ENCODE results near the gene TRA2B. TPM values are rescaled to one million over a fixed set of nuclear protein-coding genes. Genes with fewer than 3 reads are reported as not detected.

TRA2B gene
- 132 TPM for total RNA-seq (ENCODE audit: unreplicated experiment)
- long read RNA-seq, full-length matches to known transcripts: 9 of 12 reads
- long read RNA-seq, partial matches to known transcripts: 2 of 12 reads
- long read RNA-seq, other reads (novel, unspliced or antisense): 1 of 12 reads

DNA sequence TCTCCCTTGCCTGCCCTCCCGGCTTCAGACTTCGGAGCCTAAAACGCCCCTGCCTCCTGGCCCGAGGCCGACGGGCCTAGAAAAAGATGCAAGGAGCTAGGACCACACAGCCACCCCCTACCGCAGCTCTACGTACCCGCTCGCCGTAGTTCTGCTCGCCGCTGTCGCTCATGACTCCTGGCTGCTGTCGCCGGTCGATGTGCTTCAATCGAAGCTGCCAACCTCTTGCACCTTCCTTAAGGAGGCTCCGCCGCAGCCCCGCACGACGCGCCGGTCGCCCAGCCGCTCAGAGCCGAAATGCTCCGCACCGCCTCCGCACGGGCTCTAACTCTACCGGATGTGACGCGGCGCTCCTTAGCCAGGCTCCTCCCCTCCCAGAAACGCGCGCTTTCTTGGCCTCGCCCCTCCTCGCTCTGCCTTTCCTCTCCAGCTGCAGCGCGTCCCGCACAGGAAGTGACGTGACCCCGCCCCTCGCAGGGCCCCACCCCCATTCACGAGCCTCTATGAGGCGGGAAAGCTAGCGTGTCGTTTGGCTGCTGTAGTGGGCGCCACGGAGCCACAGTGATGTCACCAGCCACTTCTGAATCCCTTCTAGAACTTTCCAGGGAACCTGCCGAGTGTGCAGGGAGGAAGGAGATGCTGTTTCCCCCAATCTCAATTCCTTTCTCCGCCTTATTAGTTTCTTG, at the start of gene TRA2B:
Gene TRA2B (minus strand): TSS at position 326 of the 686 bp plus-strand sequence. CDS start 154 bp downstream, at position 172.
- H3K36me3 Mint-ChIP-seq (ENCODE audit: low read depth, unreplicated experiment): peaks cover 18% of the 10 kb centered on the region
- peak; percentile 97 for DNase-seq (ENCODE audit: low spot score)
- TF ChIP-seq, protein P1, sequence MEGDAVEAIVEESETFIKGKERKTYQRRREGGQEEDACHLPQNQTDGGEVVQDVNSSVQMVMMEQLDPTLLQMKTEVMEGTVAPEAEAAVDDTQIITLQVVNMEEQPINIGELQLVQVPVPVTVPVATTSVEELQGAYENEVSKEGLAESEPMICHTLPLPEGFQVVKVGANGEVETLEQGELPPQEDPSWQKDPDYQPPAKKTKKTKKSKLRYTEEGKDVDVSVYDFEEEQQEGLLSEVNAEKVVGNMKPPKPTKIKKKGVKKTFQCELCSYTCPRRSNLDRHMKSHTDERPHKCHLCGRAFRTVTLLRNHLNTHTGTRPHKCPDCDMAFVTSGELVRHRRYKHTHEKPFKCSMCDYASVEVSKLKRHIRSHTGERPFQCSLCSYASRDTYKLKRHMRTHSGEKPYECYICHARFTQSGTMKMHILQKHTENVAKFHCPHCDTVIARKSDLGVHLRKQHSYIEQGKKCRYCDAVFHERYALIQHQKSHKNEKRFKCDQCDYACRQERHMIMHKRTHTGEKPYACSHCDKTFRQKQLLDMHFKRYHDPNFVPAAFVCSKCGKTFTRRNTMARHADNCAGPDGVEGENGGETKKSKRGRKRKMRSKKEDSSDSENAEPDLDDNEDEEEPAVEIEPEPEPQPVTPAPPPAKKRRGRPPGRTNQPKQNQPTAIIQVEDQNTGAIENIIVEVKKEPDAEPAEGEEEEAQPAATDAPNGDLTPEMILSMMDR (IDR thresholded peaks at IDR 0.05; ENCODE audit: unreplicated experiment): no peak
- H3K4me1 Mint-ChIP-seq (ENCODE audit: unreplicated experiment): peaks cover 31% of the 10 kb centered on the region
- no peaks in the 10 kb centered on the region for H3K9me3 Mint-ChIP-seq (ENCODE audit: unreplicated experiment)
- peaks cover 18% of the 10 kb centered on the region for H3K27me3 Mint-ChIP-seq (ENCODE audit: unreplicated experiment)
- H3K4me3 Mint-ChIP-seq (ENCODE audit: unreplicated experiment): peak within 1 kb of the TSS; percentile 100
- peak within 1 kb of the TSS; percentile 100 for H3K27ac Mint-ChIP-seq (ENCODE audit: unreplicated experiment)

DNA sequence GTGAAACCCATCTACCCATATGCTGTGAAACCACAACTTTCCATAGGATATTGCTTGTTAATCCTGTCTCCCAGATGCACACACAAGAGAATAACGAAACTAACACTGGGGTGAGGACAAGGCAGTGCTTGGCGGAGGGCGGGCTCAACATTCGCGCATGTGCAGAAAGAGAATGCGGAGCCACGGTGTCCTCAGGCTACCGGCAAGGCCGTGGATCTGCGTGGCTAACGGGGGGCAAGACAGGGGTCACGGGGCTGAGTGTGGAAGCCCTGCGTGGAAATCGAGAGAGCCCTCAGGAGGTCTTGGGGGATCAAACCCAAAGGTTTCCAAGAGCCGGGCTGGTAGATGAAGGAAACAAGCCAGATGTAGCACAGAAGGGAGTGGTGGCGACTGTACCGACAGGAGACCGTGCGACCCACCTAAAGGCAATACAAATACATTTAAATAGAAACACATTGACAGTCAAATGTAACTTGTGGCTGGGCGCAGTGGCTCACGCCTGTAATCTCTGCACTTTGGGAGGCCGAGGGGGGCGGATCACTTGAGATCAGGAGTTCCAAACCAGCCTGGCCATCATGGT, 48.5 kb upstream of the TRA2B start:
- Mint-ChIP-seq H3K27ac (ENCODE audit: unreplicated experiment) (no peak overlapping the region), H3K27me3 (ENCODE audit: unreplicated experiment) (no peaks in the 10 kb centered on the region), H3K4me1 (ENCODE audit: unreplicated experiment) (peaks cover 13% of the 10 kb centered on the region), H3K36me3 (ENCODE audit: low read depth, unreplicated experiment) (no peaks in the 10 kb centered on the region), H3K9me3 (ENCODE audit: unreplicated experiment) (no peaks in the 10 kb centered on the region), H3K4me3 (ENCODE audit: unreplicated experiment) (no peak overlapping the region)
- TF ChIP-seq, protein P1 (IDR thresholded peaks at IDR 0.05; ENCODE audit: unreplicated experiment): no peak
- no peak for DNase-seq (ENCODE audit: low spot score)

DNA sequence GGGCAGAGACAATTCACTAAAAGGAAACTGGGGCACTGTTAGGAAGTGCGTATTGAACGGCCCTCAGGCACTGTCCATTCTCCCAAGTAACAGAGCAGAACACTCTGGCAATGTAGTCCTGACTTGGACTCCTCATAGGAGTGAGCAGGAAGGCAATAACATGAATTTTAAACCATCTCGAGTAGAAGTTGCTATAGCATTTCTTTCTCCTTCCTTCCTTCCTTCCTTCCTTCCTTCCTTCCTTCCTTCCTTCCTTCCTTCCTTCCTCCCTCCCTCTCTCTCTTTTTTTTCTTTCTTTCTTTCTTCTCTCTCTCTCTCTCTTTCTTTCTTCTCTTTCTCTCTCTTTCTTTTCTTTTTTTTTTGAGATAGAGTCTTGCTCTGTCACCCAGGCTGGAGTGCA, 46.4 kb upstream of the TRA2B start:
- Mint-ChIP-seq H3K4me1 (ENCODE audit: unreplicated experiment) (peaks cover 34% of the 10 kb centered on the region), H3K9me3 (ENCODE audit: unreplicated experiment) (no peaks in the 10 kb centered on the region), H3K4me3 (ENCODE audit: unreplicated experiment) (no peak overlapping the region), H3K36me3 (ENCODE audit: low read depth, unreplicated experiment) (no peaks in the 10 kb centered on the region), H3K27me3 (ENCODE audit: unreplicated experiment) (no peaks in the 10 kb centered on the region), H3K27ac (ENCODE audit: unreplicated experiment) (no peak overlapping the region)
- no peak for DNase-seq (ENCODE audit: low spot score)
- TF ChIP-seq, protein P1 (IDR thresholded peaks at IDR 0.05; ENCODE audit: unreplicated experiment): no peak

DNA sequence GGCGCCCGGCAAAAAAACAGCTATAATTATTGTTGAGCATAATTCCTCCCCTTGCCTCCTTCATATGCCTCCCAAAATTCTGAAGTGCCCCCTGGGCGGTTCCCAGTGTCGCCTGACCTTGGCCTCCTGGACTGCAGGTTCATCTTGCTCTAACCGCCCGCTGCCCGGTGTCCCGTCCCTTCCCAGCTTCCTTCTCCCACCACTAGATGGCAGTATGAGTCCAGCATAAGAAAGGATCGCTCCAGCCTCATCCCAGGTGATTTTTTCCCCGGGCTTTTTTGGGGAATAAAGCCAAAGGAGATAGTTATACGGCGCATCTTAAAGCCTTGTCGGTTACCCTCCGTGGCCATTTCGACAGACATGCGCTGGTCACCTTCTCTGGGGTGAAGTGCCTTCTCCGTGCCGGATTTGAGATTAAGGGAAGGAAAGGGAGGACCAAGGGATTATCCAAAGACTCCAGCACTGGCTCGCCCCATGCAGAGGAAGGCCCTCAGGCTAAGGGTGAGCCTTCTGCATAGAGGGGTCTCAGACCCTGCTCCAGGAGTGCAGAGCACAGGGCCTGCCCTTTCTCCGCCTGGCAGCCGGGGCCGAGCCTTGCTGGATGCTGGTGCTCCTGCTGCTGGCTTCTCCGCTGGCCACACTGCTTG, 45.8 kb upstream of the TRA2B start:
- Mint-ChIP-seq H3K9me3 (ENCODE audit: unreplicated experiment) (no peaks in the 10 kb centered on the region), H3K27ac (ENCODE audit: unreplicated experiment) (no peak overlapping the region), H3K36me3 (ENCODE audit: low read depth, unreplicated experiment) (no peaks in the 10 kb centered on the region), H3K4me1 (ENCODE audit: unreplicated experiment) (peaks cover 40% of the 10 kb centered on the region), H3K4me3 (ENCODE audit: unreplicated experiment) (no peak overlapping the region), H3K27me3 (ENCODE audit: unreplicated experiment) (no peaks in the 10 kb centered on the region)
- TF ChIP-seq, protein P1 (IDR thresholded peaks at IDR 0.05; ENCODE audit: unreplicated experiment): peak; percentile 86
- peak; percentile 80 for DNase-seq (ENCODE audit: low spot score)

Measured in endothelial cell (in vitro differentiated cells).